ENCODE measurements around the gene CADM1.

DNA sequence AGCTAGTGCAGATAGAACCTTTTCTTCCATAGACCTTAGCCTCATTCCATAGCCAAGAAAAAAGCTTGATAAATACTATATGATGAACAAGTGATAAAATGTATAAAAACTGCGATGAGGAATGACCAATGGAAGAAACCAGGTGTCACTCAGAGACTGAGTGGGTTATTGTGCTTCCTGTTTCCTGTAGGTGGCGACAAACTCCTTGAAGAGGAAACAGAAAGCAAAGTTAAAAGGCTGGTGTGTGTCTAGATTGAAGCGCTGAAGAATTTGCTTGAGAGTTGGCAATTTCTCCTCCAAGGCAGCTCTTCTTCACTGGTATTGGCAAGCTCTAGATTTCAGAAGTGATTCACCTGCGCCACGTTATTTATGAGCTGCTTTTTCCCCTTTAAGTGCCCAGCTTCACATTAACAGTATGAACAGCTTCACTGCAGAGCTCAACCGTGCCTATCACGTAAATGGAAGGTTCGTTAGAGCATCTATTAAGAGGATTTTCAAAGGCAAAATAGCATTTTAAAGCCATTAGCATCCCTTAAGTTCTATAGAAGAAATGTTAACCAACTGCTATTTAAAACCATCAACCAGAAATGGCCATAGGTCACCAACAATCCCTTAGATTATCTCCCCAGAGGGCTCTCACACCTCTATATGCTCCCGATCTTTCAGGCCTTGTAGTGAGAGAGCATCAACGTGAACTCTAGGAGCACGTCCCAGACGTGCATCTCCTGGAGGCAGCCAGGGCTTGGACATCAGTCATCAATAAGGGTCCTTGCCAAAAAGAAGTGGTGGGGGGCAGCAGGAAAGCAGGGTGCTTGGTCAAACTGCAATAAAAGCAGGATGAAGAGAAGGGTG, 179.4 kb downstream of the CADM1 start:
- TF ChIP-seq NFYA (IDR thresholded peaks at IDR 0.05; ENCODE audit: borderline replicate concordance, low read depth, low read length) (no peak), EP300 (IDR thresholded peaks at IDR 0.05; ENCODE audit: borderline replicate concordance in 1 of 2, control insufficient read depth in 1 of 2, low read depth in 2 of 2, low read length in 2 of 2) (no peak), POLR2A (IDR thresholded peaks at IDR 0.05; ENCODE audit: low read depth, low read length) (no peak), POLR2AphosphoS5 (IDR thresholded peaks at IDR 0.05; ENCODE audit: low read length) (no peak), RFX5 (IDR thresholded peaks at IDR 0.05; ENCODE audit: low read depth, low read length) (no peak), SIN3A (IDR thresholded peaks at IDR 0.05; ENCODE audit: low read depth, low read length) (no peak)
- TF ChIP-seq, protein P1, sequence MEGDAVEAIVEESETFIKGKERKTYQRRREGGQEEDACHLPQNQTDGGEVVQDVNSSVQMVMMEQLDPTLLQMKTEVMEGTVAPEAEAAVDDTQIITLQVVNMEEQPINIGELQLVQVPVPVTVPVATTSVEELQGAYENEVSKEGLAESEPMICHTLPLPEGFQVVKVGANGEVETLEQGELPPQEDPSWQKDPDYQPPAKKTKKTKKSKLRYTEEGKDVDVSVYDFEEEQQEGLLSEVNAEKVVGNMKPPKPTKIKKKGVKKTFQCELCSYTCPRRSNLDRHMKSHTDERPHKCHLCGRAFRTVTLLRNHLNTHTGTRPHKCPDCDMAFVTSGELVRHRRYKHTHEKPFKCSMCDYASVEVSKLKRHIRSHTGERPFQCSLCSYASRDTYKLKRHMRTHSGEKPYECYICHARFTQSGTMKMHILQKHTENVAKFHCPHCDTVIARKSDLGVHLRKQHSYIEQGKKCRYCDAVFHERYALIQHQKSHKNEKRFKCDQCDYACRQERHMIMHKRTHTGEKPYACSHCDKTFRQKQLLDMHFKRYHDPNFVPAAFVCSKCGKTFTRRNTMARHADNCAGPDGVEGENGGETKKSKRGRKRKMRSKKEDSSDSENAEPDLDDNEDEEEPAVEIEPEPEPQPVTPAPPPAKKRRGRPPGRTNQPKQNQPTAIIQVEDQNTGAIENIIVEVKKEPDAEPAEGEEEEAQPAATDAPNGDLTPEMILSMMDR (IDR thresholded peaks at IDR 0.05 in 2 of 3, conservative IDR thresholded peaks at IDR 0.05 in 1 of 3; ENCODE audit: control insufficient read depth in 2 of 3, extremely low read depth in 1 of 3, insufficient read depth in 1 of 3, low read depth in 3 of 3, low read length in 3 of 3), result peak; percentile 76 to 93 (median 83)
- TF ChIP-seq, protein P2, sequence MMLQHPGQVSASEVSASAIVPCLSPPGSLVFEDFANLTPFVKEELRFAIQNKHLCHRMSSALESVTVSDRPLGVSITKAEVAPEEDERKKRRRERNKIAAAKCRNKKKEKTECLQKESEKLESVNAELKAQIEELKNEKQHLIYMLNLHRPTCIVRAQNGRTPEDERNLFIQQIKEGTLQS (IDR thresholded peaks at IDR 0.05; ENCODE audit: borderline replicate concordance, extremely low read depth, low read depth, low read length), result no peak
- TF ChIP-seq, protein P3, sequence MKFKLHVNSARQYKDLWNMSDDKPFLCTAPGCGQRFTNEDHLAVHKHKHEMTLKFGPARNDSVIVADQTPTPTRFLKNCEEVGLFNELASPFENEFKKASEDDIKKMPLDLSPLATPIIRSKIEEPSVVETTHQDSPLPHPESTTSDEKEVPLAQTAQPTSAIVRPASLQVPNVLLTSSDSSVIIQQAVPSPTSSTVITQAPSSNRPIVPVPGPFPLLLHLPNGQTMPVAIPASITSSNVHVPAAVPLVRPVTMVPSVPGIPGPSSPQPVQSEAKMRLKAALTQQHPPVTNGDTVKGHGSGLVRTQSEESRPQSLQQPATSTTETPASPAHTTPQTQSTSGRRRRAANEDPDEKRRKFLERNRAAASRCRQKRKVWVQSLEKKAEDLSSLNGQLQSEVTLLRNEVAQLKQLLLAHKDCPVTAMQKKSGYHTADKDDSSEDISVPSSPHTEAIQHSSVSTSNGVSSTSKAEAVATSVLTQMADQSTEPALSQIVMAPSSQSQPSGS (IDR thresholded peaks at IDR 0.05; ENCODE audit: low read length), result no peak
- TF ChIP-seq, protein P4, sequence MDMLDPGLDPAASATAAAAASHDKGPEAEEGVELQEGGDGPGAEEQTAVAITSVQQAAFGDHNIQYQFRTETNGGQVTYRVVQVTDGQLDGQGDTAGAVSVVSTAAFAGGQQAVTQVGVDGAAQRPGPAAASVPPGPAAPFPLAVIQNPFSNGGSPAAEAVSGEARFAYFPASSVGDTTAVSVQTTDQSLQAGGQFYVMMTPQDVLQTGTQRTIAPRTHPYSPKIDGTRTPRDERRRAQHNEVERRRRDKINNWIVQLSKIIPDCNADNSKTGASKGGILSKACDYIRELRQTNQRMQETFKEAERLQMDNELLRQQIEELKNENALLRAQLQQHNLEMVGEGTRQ (IDR thresholded peaks at IDR 0.05; ENCODE audit: borderline replicate concordance, low read depth, low read length), result no peak
